Measurements from ENCODE around the gene VRTN. TPM values are rescaled to one million over a fixed set of nuclear protein-coding genes. Genes with fewer than 3 reads are reported as not detected.
A peak's percentile ranks its signal among the peaks of the same experiment; 100 is the strongest.
"Not testable (repeated sequence)": the region's sequence is repeated elsewhere in the genome, so short reads cannot be mapped to it uniquely, and the experiment has no call there.

VRTN gene
- total RNA-seq, 4 donors from 2014 or later: not detected

DNA sequence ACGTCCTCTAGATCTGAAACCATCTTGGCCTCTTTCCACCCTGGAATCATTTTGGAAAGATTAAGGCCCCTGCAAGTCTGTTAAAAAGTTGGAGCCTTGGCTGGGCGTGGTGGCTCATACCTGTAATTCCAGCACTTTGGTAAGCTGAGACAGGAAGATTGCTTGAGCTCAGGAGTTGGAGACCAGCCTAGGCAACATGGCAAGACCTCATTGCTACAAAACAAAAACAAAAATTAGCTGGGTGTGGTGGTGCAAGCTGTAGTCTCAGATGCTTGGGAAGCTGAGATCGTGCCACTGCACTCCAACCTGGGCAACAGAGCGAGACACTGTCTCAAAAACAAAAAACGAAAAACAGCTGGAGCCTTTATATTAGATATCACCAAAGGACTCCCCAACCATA is 34.7 kb upstream of the VRTN start:
- no peak for DNase-seq (ENCODE audit: low spot score in 2 of 2)
- 74 to 79% methylated on average over 5 of the region's 5 CpGs for WGBS, 2 donors

DNA sequence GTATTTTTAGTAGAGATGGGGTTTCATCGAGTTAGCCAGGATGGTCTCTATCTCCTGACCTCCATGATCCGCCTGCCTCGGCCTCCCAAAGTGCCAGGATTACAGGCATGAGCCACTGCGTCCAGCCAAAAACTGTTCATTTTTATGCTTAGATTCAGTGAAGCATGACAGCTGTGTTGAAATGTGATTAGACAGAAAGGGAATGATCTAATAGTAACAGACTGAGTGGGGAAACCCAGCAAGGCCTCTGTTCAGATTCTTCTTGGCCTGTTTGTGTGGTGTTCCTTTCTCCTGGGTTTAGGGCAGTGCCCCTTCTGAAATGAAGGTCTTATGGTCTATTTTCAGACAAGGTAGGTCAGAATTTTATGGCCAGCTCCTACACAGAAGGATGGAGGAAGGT is 33.7 kb upstream of the VRTN start:
- Histone ChIP-seq H3K36me3 (no peaks in the 10 kb centered on the region), H3K4me1 (no peaks in the 10 kb centered on the region), H3K9me3 (no peaks in the 10 kb centered on the region), H3K27ac (no peak overlapping the region), H3K4me3 (no peak overlapping the region), H3K27me3 (no peaks in the 10 kb centered on the region)
- no peak for DNase-seq (ENCODE audit: low spot score in 2 of 2)
- WGBS, 2 donors: 92 to 95% methylated on average over 4 of the region's 4 CpGs
- TF ChIP-seq POLR2A (IDR thresholded peaks at IDR 0.05) (no peak), EP300 (IDR thresholded peaks at IDR 0.05) (no peak)
- TF ChIP-seq, protein P1, sequence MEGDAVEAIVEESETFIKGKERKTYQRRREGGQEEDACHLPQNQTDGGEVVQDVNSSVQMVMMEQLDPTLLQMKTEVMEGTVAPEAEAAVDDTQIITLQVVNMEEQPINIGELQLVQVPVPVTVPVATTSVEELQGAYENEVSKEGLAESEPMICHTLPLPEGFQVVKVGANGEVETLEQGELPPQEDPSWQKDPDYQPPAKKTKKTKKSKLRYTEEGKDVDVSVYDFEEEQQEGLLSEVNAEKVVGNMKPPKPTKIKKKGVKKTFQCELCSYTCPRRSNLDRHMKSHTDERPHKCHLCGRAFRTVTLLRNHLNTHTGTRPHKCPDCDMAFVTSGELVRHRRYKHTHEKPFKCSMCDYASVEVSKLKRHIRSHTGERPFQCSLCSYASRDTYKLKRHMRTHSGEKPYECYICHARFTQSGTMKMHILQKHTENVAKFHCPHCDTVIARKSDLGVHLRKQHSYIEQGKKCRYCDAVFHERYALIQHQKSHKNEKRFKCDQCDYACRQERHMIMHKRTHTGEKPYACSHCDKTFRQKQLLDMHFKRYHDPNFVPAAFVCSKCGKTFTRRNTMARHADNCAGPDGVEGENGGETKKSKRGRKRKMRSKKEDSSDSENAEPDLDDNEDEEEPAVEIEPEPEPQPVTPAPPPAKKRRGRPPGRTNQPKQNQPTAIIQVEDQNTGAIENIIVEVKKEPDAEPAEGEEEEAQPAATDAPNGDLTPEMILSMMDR (IDR thresholded peaks at IDR 0.05): no peak

More for the DNA sequence above, 34.7 kb upstream of the VRTN start:
- no peaks in the 10 kb centered on the region for H3K36me3 ChIP-seq
- H3K4me1 ChIP-seq: no peaks in the 10 kb centered on the region
- no peak overlapping the region for H3K4me3 ChIP-seq
- H3K9me3 ChIP-seq: no peaks in the 10 kb centered on the region
- no peak overlapping the region for H3K27ac ChIP-seq
- no peaks in the 10 kb centered on the region for H3K27me3 ChIP-seq
- TF ChIP-seq EP300 (IDR thresholded peaks at IDR 0.05) (no peak), POLR2A (IDR thresholded peaks at IDR 0.05) (no peak)
- TF ChIP-seq, protein P1 (IDR thresholded peaks at IDR 0.05): no peak

DNA sequence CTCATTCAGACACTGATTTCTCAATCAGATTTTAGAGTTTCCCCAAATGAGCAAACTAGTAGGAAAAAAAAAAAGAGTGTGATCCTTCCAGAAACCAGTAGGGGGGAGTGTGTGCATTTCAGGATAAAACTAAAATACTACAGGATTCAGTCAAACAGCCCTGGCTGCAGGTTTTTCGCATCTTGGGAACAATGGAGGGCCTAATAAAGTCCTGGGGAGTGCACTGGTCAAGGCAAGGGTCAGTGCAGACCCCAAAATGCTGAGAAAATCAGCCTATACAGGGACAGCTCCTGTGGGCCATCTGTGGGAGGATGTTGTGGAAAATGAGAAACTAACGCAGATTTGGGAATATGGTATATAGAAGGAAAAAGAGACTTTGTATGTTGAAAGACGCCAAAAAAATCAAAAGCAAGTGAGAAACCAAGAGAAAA is 23.3 kb upstream of the VRTN start:
- no peak overlapping the region for H3K27ac ChIP-seq
- DNase-seq (ENCODE audit: low spot score in 2 of 2): no peak
- H3K36me3 ChIP-seq: no peaks in the 10 kb centered on the region
- no peak overlapping the region for H3K4me3 ChIP-seq
- TF ChIP-seq EP300 (IDR thresholded peaks at IDR 0.05) (no peak), POLR2A (IDR thresholded peaks at IDR 0.05) (no peak)
- TF ChIP-seq, protein P1 (IDR thresholded peaks at IDR 0.05): peak in 4 of 5 experiments; percentile 10 to 42 (median 36)
- WGBS, 2 donors: 58 to 61% methylated on average over 3 of the region's 3 CpGs
- no peaks in the 10 kb centered on the region for H3K27me3 ChIP-seq
- H3K4me1 ChIP-seq: no peaks in the 10 kb centered on the region
- no peaks in the 10 kb centered on the region for H3K9me3 ChIP-seq

DNA sequence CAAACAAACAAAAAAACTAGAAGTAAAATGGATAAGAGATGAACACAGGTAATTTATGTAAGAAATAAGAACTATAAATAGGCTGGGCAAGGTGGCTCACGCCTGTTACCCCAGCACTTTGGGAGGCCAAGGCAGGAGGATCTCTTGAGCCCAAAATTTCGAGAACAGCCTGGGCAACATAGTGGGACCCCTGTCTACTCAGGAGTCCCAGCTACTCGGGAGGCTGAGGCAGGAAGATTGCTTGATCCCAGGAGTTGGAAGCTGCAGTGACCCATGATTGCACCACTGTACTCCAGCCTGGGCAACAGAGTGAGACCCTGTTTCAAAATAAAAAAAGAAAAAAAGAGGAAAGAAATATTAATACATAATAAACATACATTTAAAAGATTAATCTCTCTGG is 22.8 kb upstream of the VRTN start:
- Histone ChIP-seq H3K4me3 (no peak overlapping the region), H3K9me3 (no peaks in the 10 kb centered on the region), H3K27me3 (no peaks in the 10 kb centered on the region), H3K4me1 (no peaks in the 10 kb centered on the region), H3K27ac (no peak overlapping the region), H3K36me3 (no peaks in the 10 kb centered on the region)
- no peak for DNase-seq (ENCODE audit: low spot score in 2 of 2)
- TF ChIP-seq EP300 (IDR thresholded peaks at IDR 0.05) (no peak), POLR2A (IDR thresholded peaks at IDR 0.05) (no peak)
- TF ChIP-seq, protein P1 (IDR thresholded peaks at IDR 0.05): no peak
- WGBS, 2 donors: 82 to 86% methylated on average over 3 of the region's 3 CpGs

DNA sequence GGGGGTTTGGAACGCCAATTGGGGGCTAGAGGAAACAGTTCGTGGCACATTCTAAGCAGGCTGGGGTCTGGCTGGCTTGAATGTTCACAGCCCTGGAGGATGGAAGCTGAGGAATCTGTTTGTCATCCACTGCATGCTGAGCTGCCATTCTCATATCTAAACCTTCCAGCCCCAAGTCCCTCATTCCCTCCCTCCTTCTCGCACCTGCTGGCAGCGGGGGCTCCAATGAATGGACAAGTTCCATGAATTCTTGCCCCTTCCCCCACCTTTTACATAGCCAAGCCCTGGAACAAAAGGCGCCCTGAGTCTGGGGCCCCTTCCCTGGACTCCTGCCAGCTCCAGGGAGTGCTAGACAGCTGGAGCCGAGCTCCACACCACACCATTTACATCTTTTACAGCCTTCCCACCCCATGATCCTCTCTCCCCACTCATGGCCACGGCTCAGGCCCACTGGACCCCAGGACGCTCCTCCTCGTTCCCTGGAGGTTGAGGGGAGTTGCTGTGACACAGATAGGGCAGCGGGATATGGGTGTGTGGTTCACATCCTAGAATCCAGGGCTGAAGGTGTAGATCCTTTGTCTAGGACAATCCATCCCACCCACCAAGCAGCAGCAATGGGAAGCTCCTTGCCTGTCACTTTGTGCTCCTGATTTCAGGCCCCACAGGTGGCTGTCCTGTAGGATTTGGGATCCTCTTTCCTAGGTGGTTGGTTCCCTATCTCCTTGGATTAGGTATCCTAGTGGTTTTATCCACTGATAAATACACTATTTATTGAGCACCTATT is 21.7 kb upstream of the VRTN start:
- Histone ChIP-seq H3K4me1 (no peaks in the 10 kb centered on the region), H3K36me3 (no peaks in the 10 kb centered on the region), H3K27me3 (no peaks in the 10 kb centered on the region), H3K9me3 (no peaks in the 10 kb centered on the region), H3K4me3 (no peak overlapping the region), H3K27ac (no peak overlapping the region)
- 21 to 27% methylated on average over 10 of the region's 10 CpGs for whole genome bisulfite sequencing, 2 donors
- TF ChIP-seq, protein P1 (IDR thresholded peaks at IDR 0.05): no peak
- TF ChIP-seq EP300 (IDR thresholded peaks at IDR 0.05): no peak
- no peak for TF ChIP-seq POLR2A (IDR thresholded peaks at IDR 0.05)
- DNase-seq (ENCODE audit: low spot score in 2 of 2): no peak

DNA sequence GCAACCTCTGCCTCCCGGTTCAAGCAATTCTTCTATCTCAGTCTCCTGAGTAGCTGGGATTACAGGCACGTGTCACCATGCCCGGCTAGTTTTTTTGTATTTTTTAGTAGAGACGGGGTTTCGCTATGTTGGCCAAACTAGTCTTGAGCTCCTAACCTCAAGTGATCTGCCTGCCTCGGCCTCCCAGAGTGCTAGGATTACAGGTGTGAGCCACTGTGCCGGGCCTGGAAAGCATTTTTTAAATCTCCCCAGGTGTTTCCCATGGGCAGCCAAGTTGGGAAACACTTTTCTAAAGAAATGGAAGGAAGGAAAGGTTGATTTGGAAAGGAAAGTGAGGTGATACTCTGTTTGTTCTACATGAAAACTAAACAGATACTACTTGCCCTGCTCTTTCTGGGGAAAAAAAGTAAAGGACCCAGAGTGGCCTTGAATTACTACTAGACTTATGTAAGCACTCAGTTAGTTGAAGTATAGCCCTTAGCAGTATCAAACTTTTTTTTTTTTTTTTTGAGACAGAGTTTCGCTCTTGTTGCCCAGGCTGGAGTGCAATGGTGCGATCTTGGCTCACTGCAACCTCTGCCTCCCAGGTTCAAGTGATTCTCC is 18.2 kb upstream of the VRTN start:
- not testable (repeated sequence) for H3K9me3 ChIP-seq; DNase-seq (ENCODE audit: low spot score in 2 of 2); H3K4me1 ChIP-seq; H3K27me3 ChIP-seq; H3K36me3 ChIP-seq; H3K4me3 ChIP-seq; H3K27ac ChIP-seq
- WGBS, 2 donors: 71 to 84% methylated on average over 9 of the region's 9 CpGs

Measured in tibial nerve (tissue), 4 donors.